Measurements from ENCODE around the gene PALD1. TPM values are rescaled to one million over a fixed set of nuclear protein-coding genes. Genes with fewer than 3 reads are reported as not detected.

PALD1 gene
- total RNA-seq = 1.2 and 1.4 TPM in 2 replicates
- long read RNA-seq, partial matches to known transcripts = 0 of 1 reads
- long read RNA-seq, other reads (novel, unspliced or antisense) = 1 of 1 reads

DNA sequence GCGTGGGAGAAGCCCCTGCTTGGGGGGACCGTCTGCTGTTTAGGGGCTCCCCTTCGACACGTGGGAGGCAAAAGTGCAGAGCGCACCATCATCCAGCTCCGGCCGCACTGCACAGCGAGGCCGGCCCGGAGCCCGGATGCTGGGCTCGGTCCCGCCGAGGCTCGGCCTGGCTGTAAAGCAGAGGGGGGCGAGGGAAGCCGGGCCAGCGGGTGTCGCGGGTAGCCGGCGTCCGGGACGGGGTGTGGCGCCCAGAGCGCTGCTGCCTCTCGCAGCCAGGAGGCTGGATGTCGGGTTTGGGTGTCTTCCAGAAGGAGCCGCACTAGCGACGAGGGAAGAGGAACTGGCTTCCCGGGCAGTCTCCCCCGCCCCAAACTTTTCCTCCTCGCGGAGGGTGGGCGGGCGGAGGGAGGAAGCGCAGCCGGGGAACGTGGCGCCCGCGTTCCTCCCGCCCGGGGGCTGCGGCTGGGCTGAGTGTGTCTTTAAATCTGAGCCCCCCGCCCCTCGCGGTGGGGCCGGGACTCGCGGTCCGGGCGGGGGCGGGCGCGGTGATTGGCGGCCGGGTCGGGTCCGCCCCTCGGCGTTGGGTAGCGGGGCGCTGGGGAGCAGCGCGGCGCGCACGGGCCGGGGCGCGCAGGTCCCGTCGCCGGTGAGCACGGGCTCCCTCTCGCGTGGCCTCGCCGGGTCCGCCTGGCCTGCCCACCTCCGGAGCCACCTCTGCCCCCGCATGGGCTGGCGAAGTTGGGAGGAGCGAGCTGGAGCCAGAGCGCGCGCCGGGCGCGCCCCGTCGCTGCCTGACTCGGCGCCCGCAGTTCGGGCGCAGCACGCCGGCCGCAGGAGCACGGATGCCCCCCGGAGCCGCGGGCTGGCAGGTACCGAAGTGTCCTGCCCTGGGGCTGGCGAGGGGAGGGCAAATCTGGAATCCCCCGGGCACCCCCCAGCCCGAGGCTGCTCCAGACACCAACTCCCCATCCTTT lies at the start of gene PALD1:
Gene PALD1, plus strand, starts transcription at position 577 of the 974 bp plus-strand sequence. CDS start 47,185 bp downstream, outside the sequence.
- Mint-ChIP-seq H3K27ac (peak within 1 kb of the TSS; percentile 62), H3K4me3 (ENCODE audit: low read depth) (peak within 1 kb of the TSS; percentile 73), H3K9me3 (ENCODE audit: low read depth) (no peaks in the 10 kb centered on the region), H3K36me3 (ENCODE audit: insufficient read depth) (no peaks in the 10 kb centered on the region), H3K27me3 (peaks cover 75% of the 10 kb centered on the region), H3K4me1 (ENCODE audit: low read depth) (no peaks in the 10 kb centered on the region)
- TF ChIP-seq, protein P1, sequence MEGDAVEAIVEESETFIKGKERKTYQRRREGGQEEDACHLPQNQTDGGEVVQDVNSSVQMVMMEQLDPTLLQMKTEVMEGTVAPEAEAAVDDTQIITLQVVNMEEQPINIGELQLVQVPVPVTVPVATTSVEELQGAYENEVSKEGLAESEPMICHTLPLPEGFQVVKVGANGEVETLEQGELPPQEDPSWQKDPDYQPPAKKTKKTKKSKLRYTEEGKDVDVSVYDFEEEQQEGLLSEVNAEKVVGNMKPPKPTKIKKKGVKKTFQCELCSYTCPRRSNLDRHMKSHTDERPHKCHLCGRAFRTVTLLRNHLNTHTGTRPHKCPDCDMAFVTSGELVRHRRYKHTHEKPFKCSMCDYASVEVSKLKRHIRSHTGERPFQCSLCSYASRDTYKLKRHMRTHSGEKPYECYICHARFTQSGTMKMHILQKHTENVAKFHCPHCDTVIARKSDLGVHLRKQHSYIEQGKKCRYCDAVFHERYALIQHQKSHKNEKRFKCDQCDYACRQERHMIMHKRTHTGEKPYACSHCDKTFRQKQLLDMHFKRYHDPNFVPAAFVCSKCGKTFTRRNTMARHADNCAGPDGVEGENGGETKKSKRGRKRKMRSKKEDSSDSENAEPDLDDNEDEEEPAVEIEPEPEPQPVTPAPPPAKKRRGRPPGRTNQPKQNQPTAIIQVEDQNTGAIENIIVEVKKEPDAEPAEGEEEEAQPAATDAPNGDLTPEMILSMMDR (IDR thresholded peaks at IDR 0.05; ENCODE audit: unreplicated experiment) = peak; percentile 10
- DNase-seq (ENCODE audit: low spot score, unreplicated experiment) = peak; percentile 31

GRCh38 chr10:70430493-70431445 lies 47.8 kb upstream of the PALD1 start:
- no peak for DNase-seq (ENCODE audit: low spot score, unreplicated experiment)
- Mint-ChIP-seq H3K27me3 (no peaks in the 10 kb centered on the region), H3K36me3 (ENCODE audit: insufficient read depth) (peaks cover 6% of the 10 kb centered on the region), H3K4me1 (ENCODE audit: low read depth) (peaks cover 17% of the 10 kb centered on the region), H3K27ac (peak overlapping the region; percentile 17), H3K4me3 (ENCODE audit: low read depth) (no peak overlapping the region), H3K9me3 (ENCODE audit: low read depth) (no peaks in the 10 kb centered on the region)
- TF ChIP-seq, protein P1 (IDR thresholded peaks at IDR 0.05; ENCODE audit: unreplicated experiment) = peak; percentile 13

- no peak overlapping the region for H3K27ac Mint-ChIP-seq
These were observed 46.5 kb upstream of the PALD1 start for GRCh38 chr10:70432101-70432500.

DNA sequence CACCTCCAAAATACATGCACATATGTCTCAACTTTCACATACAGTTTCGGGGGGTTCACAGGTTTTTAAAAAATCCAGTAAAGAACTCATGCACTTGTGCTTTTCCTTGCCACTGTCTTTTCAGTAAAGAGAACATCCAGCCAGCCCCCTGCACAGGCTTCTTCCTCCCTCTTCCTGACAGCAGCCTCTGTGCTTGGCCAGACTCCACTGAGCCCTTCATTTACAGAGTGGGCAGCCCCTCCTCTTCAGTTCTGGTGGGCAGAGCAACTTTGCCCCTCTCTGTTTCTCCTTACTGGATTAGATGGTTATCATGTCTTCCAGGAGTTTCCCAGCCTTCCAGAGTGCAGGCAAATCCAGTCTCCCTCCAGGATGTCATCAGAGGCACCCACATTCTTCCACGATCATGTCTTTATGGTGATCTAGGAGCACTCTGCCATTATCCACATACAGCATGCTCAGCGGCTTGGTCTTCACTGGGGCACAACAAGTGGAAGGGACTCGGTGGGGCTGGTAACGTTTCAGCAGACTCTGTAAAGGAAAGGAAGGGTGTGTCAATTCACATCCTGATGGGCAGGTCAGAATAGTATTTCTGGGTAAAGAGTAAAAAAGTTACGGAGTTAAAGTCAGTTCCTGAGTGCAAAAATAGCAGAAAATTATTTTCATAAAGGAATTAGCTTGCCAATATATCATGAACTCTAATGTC lies 45.9 kb upstream of the PALD1 start:
- TF ChIP-seq, protein P1 (IDR thresholded peaks at IDR 0.05; ENCODE audit: unreplicated experiment) = no peak
- Mint-ChIP-seq H3K27me3 (peaks cover 11% of the 10 kb centered on the region), H3K4me3 (ENCODE audit: low read depth) (no peak overlapping the region), H3K27ac (no peak overlapping the region), H3K9me3 (ENCODE audit: low read depth) (no peaks in the 10 kb centered on the region), H3K4me1 (ENCODE audit: low read depth) (peaks cover 17% of the 10 kb centered on the region), H3K36me3 (ENCODE audit: insufficient read depth) (peaks cover 9% of the 10 kb centered on the region)
- no peak for DNase-seq (ENCODE audit: low spot score, unreplicated experiment)

More at GRCh38 chr10:70432101-70432500, 46.5 kb upstream of the PALD1 start:
- peaks cover 6% of the 10 kb centered on the region for H3K27me3 Mint-ChIP-seq
- no peak overlapping the region for H3K4me3 Mint-ChIP-seq (ENCODE audit: low read depth)
- no peaks in the 10 kb centered on the region for H3K9me3 Mint-ChIP-seq (ENCODE audit: low read depth)
- TF ChIP-seq, protein P1 (IDR thresholded peaks at IDR 0.05; ENCODE audit: unreplicated experiment) = no peak
- DNase-seq (ENCODE audit: low spot score, unreplicated experiment) = no peak
- peaks cover 17% of the 10 kb centered on the region for H3K4me1 Mint-ChIP-seq (ENCODE audit: low read depth)
- H3K36me3 Mint-ChIP-seq (ENCODE audit: insufficient read depth) = peaks cover 9% of the 10 kb centered on the region
